HCT116 (cell line): Measurements from ENCODE around the gene JPT1. TPM values are rescaled to one million over a fixed set of nuclear protein-coding genes. Genes with fewer than 3 reads are reported as not detected.

Experiments used
- ATAC-seq: fragments of 200-7000 bp; cut with Tn5 transposase; 2 replicates; pipeline ENCODE4 v1.9.1; 2020; ENCODE audit warnings: mild to moderate bottlenecking, moderate library complexity
- BruUV-seq: library from RNA; stranded (reverse); fragments of 400-500 nt; replicated peaks from 2 replicates; lab custom pipeline; 2021; lab: Mats Ljungman, UMichigan
- CTCF ChIA-PET: fragments of 300-600 bp; sonication (Branson Sonifier 250); formaldehyde crosslinking; loops from one replicate; lab custom pipeline; 2021; ENCODE audit warnings: antibody characterized with exemption; lab: Charles Lee
- POLR2A ChIA-PET: fragments of 300-600, 350-600 bp; sonication (Branson Sonifier 250); formaldehyde crosslinking; loops from one replicate; lab custom pipeline; 2021; ENCODE audit warnings: antibody characterized with exemption; lab: Charles Lee
- RAD21 ChIA-PET, 2 experiments: fragments of 300-600 bp; sonication (Branson Sonifier 250); formaldehyde crosslinking; loops; one replicate each; lab custom pipeline; 2023; ENCODE audit warnings: low total read pairs in 2 of 2; ENCODE audit not compliant: uncharacterized antibody in 2 of 2, unreplicated experiment in 2 of 2, low non-redundant PET in 1 of 2; lab: Charles Lee
- DNase-seq: peaks from one replicate; pipeline ENCODE4 v3.0.0-alpha.2; 2010; ENCODE audit warnings: low read depth, low spot score
- H2AFZ ChIP-seq: fragments of 200-600 bp; shearing (Covaris generic), sonication (generic); 2 replicates; pipeline ENCODE4 v1.6.1; 2017; ENCODE audit warnings: low read depth, mixed run types, mixed read lengths, antibody characterized with exemption, low read length; ENCODE audit not compliant: poor library complexity, severe bottlenecking
- H3K27ac ChIP-seq: 2 replicates; pipeline ENCODE4 v1.5.1; 2012; ENCODE audit warnings: low read depth, low read length
- H3K27me3 ChIP-seq: fragments of 200-600 bp; sonication (generic); 2 replicates; pipeline ENCODE4 v1.6.1; 2016; ENCODE audit warnings: mixed run types, low read length, mixed read lengths; ENCODE audit not compliant: insufficient read depth
- H3K36me3 ChIP-seq, 2 experiments: fragments of 200-500 bp in 1 of 2; fragments of 200-600 bp in 1 of 2; sonication (Bioruptor generic) in 1 of 2; sonication (generic) in 1 of 2; 2 replicates each; pipeline versions ENCODE4 v1.5.1 to v1.6.1; 2014 to 2016; ENCODE audit warnings: low read length in 2 of 2, inconsistent platforms in 1 of 2, mixed read lengths in 1 of 2, mixed run types in 1 of 2; ENCODE audit not compliant: insufficient read depth in 2 of 2, control insufficient read depth in 1 of 2
- H3K4me1 ChIP-seq, 2 experiments: fragments of 200-600 bp in 1 of 2; sonication (generic) in 1 of 2; 2 replicates each; pipeline versions ENCODE4 v1.5.1 to v1.6.1; 2012 to 2017; ENCODE audit warnings: low read length in 2 of 2, inconsistent platforms in 1 of 2, mild to moderate bottlenecking in 1 of 2, mixed read lengths in 1 of 2, mixed run types in 1 of 2, moderate library complexity in 1 of 2; ENCODE audit not compliant: insufficient read depth in 2 of 2, control insufficient read depth in 1 of 2
- H3K4me2 ChIP-seq: fragments of 200-600 bp; sonication (generic); 2 replicates; pipeline ENCODE4 v1.6.1; 2017; ENCODE audit warnings: mixed run types, low read length, mixed read lengths
- H3K4me3 ChIP-seq, 2 experiments: fragments of 200-600 bp in 1 of 2; sonication (generic) in 1 of 2; replicated peaks in 1 of 2; 2 replicates each; pipeline ENCODE4 v1.5.1; 2011 to 2016; ENCODE audit warnings: low read length in 2 of 2, control low read depth in 1 of 2, low read depth in 1 of 2, mild to moderate bottlenecking in 1 of 2, mixed read lengths in 1 of 2, mixed run types in 1 of 2
- H3K79me2 ChIP-seq: fragments of 200-600 bp; sonication (generic); 2 replicates; pipeline ENCODE4 v1.6.1; 2017; ENCODE audit warnings: mild to moderate bottlenecking, mixed run types, low read length, moderate library complexity, mixed read lengths; ENCODE audit not compliant: insufficient read depth
- H3K9ac ChIP-seq: fragments of 200-600 bp; sonication (generic); 2 replicates; pipeline ENCODE4 v1.6.1; 2016; ENCODE audit warnings: low read length, mixed read lengths
- H3K9me2 ChIP-seq: fragments of 200-600 bp; sonication (generic), shearing (Covaris generic); 2 replicates; pipeline ENCODE4 v1.6.1; 2017; ENCODE audit warnings: mixed run types, mild to moderate bottlenecking, moderate library complexity; ENCODE audit not compliant: insufficient read depth
- H3K9me3 ChIP-seq, 2 experiments: fragments of 200-500 bp in 1 of 2; fragments of 200-600 bp in 1 of 2; sonication (Bioruptor generic) in 1 of 2; sonication (generic) in 1 of 2; 2 replicates each; pipeline ENCODE4 v1.6.1; 2014 to 2017; ENCODE audit warnings: low read length in 2 of 2, mixed read lengths in 2 of 2, inconsistent platforms in 1 of 2, low read depth in 1 of 2, mild to moderate bottlenecking in 1 of 2, mixed run types in 1 of 2, moderate library complexity in 1 of 2; ENCODE audit not compliant: control insufficient read depth in 1 of 2, insufficient read depth in 1 of 2
- H4K20me1 ChIP-seq: fragments of 200-600 bp; sonication (generic), shearing (Covaris generic); 2 replicates; pipeline ENCODE4 v1.6.1; 2017; ENCODE audit warnings: mixed run types, mild to moderate bottlenecking, moderate library complexity; ENCODE audit not compliant: insufficient read depth
- CBX3 ChIP-seq: IDR thresholded peaks from 2 replicates; pipeline ENCODE4 v1.6.1; 2012; ENCODE audit warnings: low read depth
- CEBPB ChIP-seq: IDR thresholded peaks from 2 replicates; pipeline ENCODE4 v1.6.1; 2012; ENCODE audit warnings: low read depth
- EGR1 ChIP-seq: IDR thresholded peaks from 2 replicates; pipeline ENCODE4 v1.6.1; 2012; ENCODE audit warnings: low read depth
- POLR2A ChIP-seq: IDR thresholded peaks from 2 replicates; pipeline ENCODE4 v1.7.0; 2011; ENCODE audit warnings: borderline replicate concordance; ENCODE audit not compliant: insufficient read depth, insufficient read length; ENCODE audit errors: extremely low read depth
- POLR2AphosphoS5 ChIP-seq: IDR thresholded peaks from 2 replicates; pipeline ENCODE4 v1.6.1; 2011; ENCODE audit warnings: mild to moderate bottlenecking, low read depth, low read length, moderate library complexity
- TCF7L2 ChIP-seq: IDR thresholded peaks from 2 replicates; pipeline ENCODE4 v1.7.0; 2011; ENCODE audit warnings: borderline replicate concordance, inconsistent platforms; ENCODE audit not compliant: insufficient read depth, insufficient read length; ENCODE audit errors: extremely low read depth
- YY1 ChIP-seq: IDR thresholded peaks from 2 replicates; pipeline ENCODE4 v1.6.1; 2011; ENCODE audit warnings: low read length, low read depth, moderate library complexity, mild to moderate bottlenecking; ENCODE audit not compliant: insufficient replicate concordance; ENCODE audit errors: extremely low read depth
- ZFX ChIP-seq: fragments of 450-650 bp; IDR thresholded peaks from 2 replicates; pipeline ENCODE4 v1.6.1; 2017
- intact Hi-C: fragments of 100-400 bp; cut with micrococcal nuclease; formaldehyde crosslinking; loops from 2 replicates; pipeline ENCODE4 v1.10.0; 2022
- total RNA-seq: library from RNA; stranded (reverse); gene quantifications from one replicate; pipeline ENCODE4 v1.2.1, GENCODE V29; 2021; ENCODE audit not compliant: unreplicated experiment
- TF ChIP-seq, protein P1 (sequence below), 3 experiments: fragments of 200-600 bp in 1 of 3; sonication (generic) in 1 of 3; IDR thresholded peaks in 2 of 3; conservative IDR thresholded peaks in 1 of 3; 2 replicates each; pipeline ENCODE4 v1.5.1; 2012 to 2017; ENCODE audit warnings: low read depth in 2 of 3, low read length in 2 of 3, antibody characterized with exemption in 1 of 3, borderline replicate concordance in 1 of 3, control low read depth in 1 of 3, mild to moderate bottlenecking in 1 of 3, mixed read lengths in 1 of 3, mixed run types in 1 of 3, moderate library complexity in 1 of 3; ENCODE audit not compliant: insufficient read depth in 1 of 3

Gene JPT1
- total RNA-seq, 1 experiment from 2014 or later = 575 TPM

- Histone ChIP-seq H3K4me1 (peaks cover 24 to 68% of the 10 kb centered on the region in 2 experiments; a peak in 3 of 4 replicates), H3K4me3 (peak within 1 kb of the TSS; percentile 85), H3K4me2 (peak within 1 kb of the TSS; percentile 86), H3K9me2 (no peaks in the 10 kb centered on the region), H3K27ac (peak within 1 kb of the TSS; percentile 99), H3K36me3 (peaks cover 10 to 43% of the 10 kb centered on the region in 2 experiments; a peak in 2 of 4 replicates), H3K79me2 (peaks cover 58% of the 10 kb centered on the region), H3K9ac (peak within 1 kb of the TSS; percentile 99), H3K9me3 (no peaks in the 10 kb centered on the region)
- POLR2A ChIA-PET = interaction anchor here (0.9 to 2.2 kb wide), 12 partner anchors 9 to 170 kb away, joined by 3 to 7 read pairs (median 4); partner anchors contain the start of genes ARMC7 and JPT1
- no peak for DNase-seq
- intact Hi-C loops = loop anchor here (1.0 kb wide), 2 partner anchors 17 to 40 kb away; no protein-coding TSS in a partner anchor
- CTCF ChIA-PET = interaction anchor here (0.6 to 4.9 kb wide), 11 partner anchors 10 to 170 kb away, joined by 3 to 50 read pairs (median 5); partner anchors contain the start of genes ARMC7, MIF4GD and SLC16A5
- TF ChIP-seq POLR2AphosphoS5 (peak; percentile 88), CBX3 (no peak), EGR1 (no peak), POLR2A (peak; percentile 78), TCF7L2 (peak; percentile 67), ZFX (peak; percentile 94), YY1 (peak; percentile 66), CEBPB (no peak)
- TF ChIP-seq, protein P1, sequence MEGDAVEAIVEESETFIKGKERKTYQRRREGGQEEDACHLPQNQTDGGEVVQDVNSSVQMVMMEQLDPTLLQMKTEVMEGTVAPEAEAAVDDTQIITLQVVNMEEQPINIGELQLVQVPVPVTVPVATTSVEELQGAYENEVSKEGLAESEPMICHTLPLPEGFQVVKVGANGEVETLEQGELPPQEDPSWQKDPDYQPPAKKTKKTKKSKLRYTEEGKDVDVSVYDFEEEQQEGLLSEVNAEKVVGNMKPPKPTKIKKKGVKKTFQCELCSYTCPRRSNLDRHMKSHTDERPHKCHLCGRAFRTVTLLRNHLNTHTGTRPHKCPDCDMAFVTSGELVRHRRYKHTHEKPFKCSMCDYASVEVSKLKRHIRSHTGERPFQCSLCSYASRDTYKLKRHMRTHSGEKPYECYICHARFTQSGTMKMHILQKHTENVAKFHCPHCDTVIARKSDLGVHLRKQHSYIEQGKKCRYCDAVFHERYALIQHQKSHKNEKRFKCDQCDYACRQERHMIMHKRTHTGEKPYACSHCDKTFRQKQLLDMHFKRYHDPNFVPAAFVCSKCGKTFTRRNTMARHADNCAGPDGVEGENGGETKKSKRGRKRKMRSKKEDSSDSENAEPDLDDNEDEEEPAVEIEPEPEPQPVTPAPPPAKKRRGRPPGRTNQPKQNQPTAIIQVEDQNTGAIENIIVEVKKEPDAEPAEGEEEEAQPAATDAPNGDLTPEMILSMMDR (IDR thresholded peaks at IDR 0.05 in 2 of 3, conservative IDR thresholded peaks at IDR 0.05 in 1 of 3; ENCODE audit: borderline replicate concordance in 1 of 3, insufficient read depth in 1 of 3, low read depth in 2 of 3, low read length in 2 of 3) = peak in 2 of 3 experiments; percentile 73 to 91; a peak in 4 of 6 replicates
- TF ChIP-seq, all 23 proteins: peak for 6
- no peaks in the 10 kb centered on the region for H4K20me1 ChIP-seq
- H3K27me3 ChIP-seq = no peaks in the 10 kb centered on the region
- no TSS peak for BruUV-seq
- no peak within 1 kb of the TSS for H2AFZ ChIP-seq
- ATAC-seq = peak; percentile 82
- RAD21 ChIA-PET = interaction anchor here (0.6 to 1.2 kb wide), 3 partner anchors 17 to 279 kb away, joined by 3 to 6 read pairs (median 4); no protein-coding TSS in a partner anchor
These were observed 22.9 kb downstream of the JPT1 start, which contains the start of gene NT5C for GRCh38 chr17:75131278-75132017. Gene NT5C (minus strand): TSS chr17:75131742. CDS start chr17:75131707, 35 bp downstream.
